ENCODE results near the gene AXIN2. TPM values are rescaled to one million over a fixed set of nuclear protein-coding genes. Genes with fewer than 3 reads are reported as not detected.
A peak's percentile ranks its signal among the peaks of the same experiment; 100 is the strongest.

Gene AXIN2
- total RNA-seq, 2 donors from 2014 or later, result 8.7 to 29.8 TPM

DNA sequence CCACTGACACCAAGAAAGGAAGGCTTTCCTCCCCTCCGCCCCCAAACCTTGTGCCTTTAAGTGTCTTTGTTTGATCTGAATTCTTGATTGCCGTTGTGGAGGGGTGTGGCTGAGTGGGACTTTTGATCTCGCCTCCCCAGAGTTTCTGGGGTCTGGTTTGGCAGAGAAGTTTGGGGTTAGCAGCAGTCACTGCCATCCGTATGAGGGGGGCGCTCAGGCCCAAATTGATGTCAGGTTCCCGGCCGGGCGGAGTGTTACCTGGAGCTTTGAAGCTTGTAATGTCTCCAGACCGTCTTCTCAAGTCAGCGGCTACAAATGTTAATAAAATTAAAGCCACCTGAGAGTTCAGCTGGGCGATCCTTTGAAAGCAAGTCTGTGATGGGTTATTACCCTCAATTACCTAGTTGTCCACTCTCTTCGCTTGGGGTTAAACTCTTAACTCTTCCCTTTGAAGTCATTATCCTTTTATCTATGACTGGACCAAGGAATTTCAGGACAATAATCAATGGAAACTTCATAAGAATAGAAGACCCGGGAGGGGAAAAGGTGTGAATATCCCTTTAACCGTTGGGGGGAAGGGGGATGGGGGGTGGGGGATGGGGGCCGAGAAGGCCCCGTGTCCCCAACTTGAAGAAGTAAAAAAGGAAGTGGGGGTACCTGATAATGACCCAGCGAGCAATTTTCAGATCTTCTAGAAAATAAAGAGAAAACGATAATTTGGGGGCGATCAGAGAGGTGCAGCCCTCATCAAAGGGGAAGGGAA lies 31.8 kb upstream of the AXIN2 start:
- no peak for DNase-seq (ENCODE audit: low spot score)
- Histone ChIP-seq H3K27ac (no peak overlapping the region), H3K4me1 (peaks cover 0 to 12% of the 10 kb centered on the region in 2 donors), H3K36me3 (no peaks in the 10 kb centered on the region), H3K4me3 (peak overlapping the region in 1 of 2 donors; percentile 10), H3K9me3 (no peaks in the 10 kb centered on the region), H3K27me3 (no peaks in the 10 kb centered on the region)
- TF ChIP-seq, protein P1, sequence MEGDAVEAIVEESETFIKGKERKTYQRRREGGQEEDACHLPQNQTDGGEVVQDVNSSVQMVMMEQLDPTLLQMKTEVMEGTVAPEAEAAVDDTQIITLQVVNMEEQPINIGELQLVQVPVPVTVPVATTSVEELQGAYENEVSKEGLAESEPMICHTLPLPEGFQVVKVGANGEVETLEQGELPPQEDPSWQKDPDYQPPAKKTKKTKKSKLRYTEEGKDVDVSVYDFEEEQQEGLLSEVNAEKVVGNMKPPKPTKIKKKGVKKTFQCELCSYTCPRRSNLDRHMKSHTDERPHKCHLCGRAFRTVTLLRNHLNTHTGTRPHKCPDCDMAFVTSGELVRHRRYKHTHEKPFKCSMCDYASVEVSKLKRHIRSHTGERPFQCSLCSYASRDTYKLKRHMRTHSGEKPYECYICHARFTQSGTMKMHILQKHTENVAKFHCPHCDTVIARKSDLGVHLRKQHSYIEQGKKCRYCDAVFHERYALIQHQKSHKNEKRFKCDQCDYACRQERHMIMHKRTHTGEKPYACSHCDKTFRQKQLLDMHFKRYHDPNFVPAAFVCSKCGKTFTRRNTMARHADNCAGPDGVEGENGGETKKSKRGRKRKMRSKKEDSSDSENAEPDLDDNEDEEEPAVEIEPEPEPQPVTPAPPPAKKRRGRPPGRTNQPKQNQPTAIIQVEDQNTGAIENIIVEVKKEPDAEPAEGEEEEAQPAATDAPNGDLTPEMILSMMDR (IDR thresholded peaks at IDR 0.05), result no peak

- H3K27me3 ChIP-seq, result no peaks in the 10 kb centered on the region
- DNase-seq (ENCODE audit: low spot score), result no peak
- TF ChIP-seq, protein P1 (IDR thresholded peaks at IDR 0.05), result no peak
Observed at GRCh38 chr17:65592125-65592965, 30.9 kb upstream of the AXIN2 start.

DNA sequence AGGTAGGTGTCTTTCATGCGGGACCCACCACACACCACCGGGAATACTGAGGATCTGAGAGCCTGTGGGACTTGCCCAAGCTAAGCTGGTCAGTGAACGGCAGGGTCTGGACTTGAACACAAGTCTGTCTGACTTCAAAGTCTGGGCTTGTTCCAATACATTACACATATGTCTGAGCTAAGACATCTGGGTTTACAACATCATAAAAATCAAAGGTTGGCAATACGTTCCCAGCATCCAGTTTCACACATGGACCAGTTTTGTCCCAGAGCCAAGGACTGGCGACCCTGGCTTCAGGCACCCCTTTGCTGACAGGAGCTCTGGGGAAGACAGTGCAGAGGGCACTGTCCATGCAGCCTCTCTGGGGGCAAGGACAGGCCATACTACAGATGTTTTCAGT lies 27.9 kb upstream of the AXIN2 start:
- Histone ChIP-seq H3K4me3 (no peak overlapping the region), H3K4me1 (peaks cover 0 to 20% of the 10 kb centered on the region in 2 donors), H3K27me3 (no peaks in the 10 kb centered on the region), H3K27ac (no peak overlapping the region), H3K36me3 (no peaks in the 10 kb centered on the region), H3K9me3 (no peaks in the 10 kb centered on the region)
- TF ChIP-seq, protein P1 (IDR thresholded peaks at IDR 0.05), result no peak
- DNase-seq (ENCODE audit: low spot score), result no peak

More at GRCh38 chr17:65592125-65592965, 30.9 kb upstream of the AXIN2 start:
- Histone ChIP-seq H3K36me3 (no peaks in the 10 kb centered on the region), H3K27ac (no peak overlapping the region), H3K4me1 (peaks cover 0 to 21% of the 10 kb centered on the region in 2 donors), H3K4me3 (no peak overlapping the region), H3K9me3 (no peaks in the 10 kb centered on the region)

- peaks cover 0 to 29% of the 10 kb centered on the region in 2 donors for H3K4me1 ChIP-seq
- no peak for DNase-seq (ENCODE audit: low spot score)
- no peak overlapping the region for H3K4me3 ChIP-seq
- H3K27ac ChIP-seq, result no peak overlapping the region
- H3K36me3 ChIP-seq, result no peaks in the 10 kb centered on the region
- H3K9me3 ChIP-seq, result no peaks in the 10 kb centered on the region
- no peaks in the 10 kb centered on the region for H3K27me3 ChIP-seq
- TF ChIP-seq, protein P1 (IDR thresholded peaks at IDR 0.05), result no peak
Observed at GRCh38 chr17:65588181-65588808, 26.8 kb upstream of the AXIN2 start.

DNA sequence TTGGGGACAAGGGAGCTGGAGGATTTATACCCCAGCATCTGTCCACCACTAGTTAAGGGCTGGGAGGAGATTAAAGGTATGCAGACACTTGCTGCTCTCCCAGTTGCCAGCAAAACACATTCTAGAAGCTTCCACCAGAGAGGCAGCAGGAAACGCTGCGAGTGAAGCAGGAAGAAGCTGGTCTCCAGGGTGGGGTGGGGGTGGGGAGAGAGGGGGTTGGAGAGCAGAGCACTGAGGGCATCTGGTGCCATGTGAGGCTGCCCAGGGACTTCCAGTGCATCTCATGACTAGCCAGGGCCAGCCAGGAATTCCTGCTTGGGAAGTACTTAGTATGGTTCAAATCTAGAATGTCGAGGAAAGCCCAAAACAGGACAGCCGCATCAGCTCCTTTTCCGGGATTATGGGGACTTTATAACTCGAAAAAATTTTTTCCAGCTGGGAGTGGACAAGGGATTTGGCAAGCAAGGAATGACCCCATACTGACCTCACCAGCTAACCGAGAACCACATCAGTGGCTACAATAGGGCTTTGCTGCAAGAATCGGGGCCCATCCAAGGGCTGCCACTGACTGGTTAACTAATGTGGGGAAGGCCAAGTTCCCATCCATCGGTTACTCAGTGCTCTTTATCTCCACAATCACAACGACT lies 26.2 kb upstream of the AXIN2 start:
- Histone ChIP-seq H3K4me1 (peaks cover 0 to 29% of the 10 kb centered on the region in 2 donors), H3K27me3 (no peaks in the 10 kb centered on the region), H3K27ac (peak overlapping the region in 1 of 2 donors; percentile 27), H3K9me3 (no peaks in the 10 kb centered on the region), H3K4me3 (no peak overlapping the region), H3K36me3 (no peaks in the 10 kb centered on the region)
- TF ChIP-seq, protein P1 (IDR thresholded peaks at IDR 0.05), result no peak
- DNase-seq (ENCODE audit: low spot score), result no peak

All from right atrium auricular region (tissue), 2 donors.